ENCODE results near the gene CACNA1D.

DNA sequence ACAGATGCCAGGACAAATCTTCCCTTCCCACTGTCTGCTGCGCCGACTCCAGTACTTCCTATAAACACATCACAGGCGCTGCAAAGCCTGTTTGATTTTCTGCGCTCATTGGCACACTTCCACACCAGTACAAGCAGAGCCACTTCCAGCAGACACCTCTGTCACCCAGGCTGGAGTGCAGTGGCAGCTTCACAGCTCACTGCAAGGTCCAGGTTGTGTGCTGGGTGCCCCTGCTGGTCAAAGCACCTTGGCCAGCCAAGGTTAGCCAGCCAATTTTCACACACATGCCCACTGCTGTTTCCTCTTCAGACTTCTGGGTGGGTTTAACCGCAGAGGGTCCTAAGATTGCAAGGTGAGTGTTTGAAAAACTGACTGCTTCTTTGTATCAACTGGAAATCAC is 346.9 kb downstream of the CACNA1D start:
- TF ChIP-seq POLR2A (IDR thresholded peaks at IDR 0.05), result no peak
- TF ChIP-seq, protein P1, sequence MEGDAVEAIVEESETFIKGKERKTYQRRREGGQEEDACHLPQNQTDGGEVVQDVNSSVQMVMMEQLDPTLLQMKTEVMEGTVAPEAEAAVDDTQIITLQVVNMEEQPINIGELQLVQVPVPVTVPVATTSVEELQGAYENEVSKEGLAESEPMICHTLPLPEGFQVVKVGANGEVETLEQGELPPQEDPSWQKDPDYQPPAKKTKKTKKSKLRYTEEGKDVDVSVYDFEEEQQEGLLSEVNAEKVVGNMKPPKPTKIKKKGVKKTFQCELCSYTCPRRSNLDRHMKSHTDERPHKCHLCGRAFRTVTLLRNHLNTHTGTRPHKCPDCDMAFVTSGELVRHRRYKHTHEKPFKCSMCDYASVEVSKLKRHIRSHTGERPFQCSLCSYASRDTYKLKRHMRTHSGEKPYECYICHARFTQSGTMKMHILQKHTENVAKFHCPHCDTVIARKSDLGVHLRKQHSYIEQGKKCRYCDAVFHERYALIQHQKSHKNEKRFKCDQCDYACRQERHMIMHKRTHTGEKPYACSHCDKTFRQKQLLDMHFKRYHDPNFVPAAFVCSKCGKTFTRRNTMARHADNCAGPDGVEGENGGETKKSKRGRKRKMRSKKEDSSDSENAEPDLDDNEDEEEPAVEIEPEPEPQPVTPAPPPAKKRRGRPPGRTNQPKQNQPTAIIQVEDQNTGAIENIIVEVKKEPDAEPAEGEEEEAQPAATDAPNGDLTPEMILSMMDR (IDR thresholded peaks at IDR 0.05), result peak in 5 of 7 experiments; percentile 15 to 41 (median 36)

Data from body of pancreas (tissue), 4 donors.